Activated T-cell treated with anti-CD3 and anti-CD28 coated beads for 4 hours (primary cell): ENCODE measurements around the gene PIK3CA.
"Not testable (repeated sequence)": the region's sequence is repeated elsewhere in the genome, so short reads cannot be mapped to it uniquely, and the experiment has no call there.

ENCODE experiments used
- DNase-seq: peaks from one replicate; pipeline ENCODE4 v3.0.0-alpha.2; 2020

Gene PIK3CA

GRCh38 chr3:179265875-179266274 lies 117.7 kb downstream of the PIK3CA start:
- no peak for DNase-seq

DNA sequence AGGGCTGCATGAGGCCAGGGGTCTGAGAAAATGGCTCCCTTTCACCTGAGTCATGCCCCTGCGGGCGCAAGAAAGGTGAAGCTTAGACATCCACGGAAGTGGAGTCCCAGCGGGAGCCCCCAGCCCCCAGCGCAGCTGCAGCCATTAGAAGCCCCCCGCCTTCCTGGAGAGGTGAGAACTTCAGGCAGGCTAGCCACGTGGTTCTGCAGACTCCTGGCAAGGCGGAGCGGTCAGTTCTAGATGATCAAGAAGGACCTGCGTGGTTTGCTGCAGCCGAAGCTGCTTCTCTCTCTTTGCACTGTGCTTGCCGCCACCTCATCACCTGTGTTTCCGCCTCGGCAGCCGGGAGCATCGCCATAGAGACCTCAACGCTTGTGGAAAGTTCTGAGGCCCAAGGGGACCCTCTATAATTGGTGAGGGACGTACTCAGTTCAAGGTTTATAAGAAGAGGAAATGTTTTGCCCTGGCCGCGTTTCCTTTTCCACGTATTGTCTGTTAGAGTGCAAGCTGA lies 118.6 kb downstream of the PIK3CA start:
- no peak for DNase-seq

GRCh38 chr3:179268400-179269051 lies 120.4 kb downstream of the PIK3CA start:
- no peak for DNase-seq

DNA sequence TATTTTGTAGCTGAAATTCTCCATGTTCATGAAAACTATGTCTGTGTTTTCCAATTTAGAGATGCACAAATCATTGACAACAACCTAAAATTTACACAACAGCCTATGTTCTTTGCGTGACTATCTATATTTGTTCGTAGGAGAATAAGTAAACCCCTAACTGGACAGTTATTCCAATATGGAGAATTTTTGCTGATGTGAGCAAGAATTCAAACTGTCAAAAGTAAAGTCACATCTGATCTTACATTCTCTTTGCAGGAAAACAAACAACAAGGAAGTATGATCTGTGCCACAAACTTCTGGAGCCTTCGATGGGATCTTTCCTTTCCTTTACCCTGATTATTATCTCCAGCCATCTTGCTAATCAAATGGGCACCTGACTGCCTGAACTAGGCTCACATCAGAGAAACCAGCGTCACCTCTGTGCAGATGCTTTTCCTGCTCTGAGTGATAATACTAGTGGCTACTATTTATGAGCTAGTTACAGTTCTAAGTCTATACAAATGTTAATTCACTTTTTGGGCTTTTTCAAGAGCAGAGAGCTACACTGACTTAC lies 121.1 kb downstream of the PIK3CA start:
- no peak for DNase-seq

GRCh38 chr3:179272385-179272784 lies 124.2 kb downstream of the PIK3CA start:
- no peak for DNase-seq

GRCh38 chr3:179274434-179274833 lies 126.3 kb downstream of the PIK3CA start:
- DNase-seq: not testable (repeated sequence)

DNA sequence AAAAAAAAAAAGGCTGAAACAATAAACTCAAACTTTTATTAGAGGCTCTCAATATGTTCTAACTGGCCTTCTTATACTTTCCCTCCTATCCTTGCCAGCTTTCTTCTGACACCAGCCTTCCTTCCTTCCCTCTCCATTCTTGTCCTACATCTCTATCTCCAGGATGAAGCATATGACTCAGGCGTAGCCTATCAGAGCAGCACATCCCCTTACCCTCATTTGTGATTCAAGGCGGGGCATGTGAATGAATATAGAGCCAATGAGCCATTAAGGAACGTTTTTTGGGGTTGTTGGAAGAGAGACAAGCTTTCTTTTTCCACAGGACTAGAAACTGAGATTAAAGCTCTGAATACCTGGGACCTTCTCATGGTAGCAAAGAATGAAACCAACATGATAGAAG lies 127.8 kb downstream of the PIK3CA start:
- DNase-seq: no peak

DNA sequence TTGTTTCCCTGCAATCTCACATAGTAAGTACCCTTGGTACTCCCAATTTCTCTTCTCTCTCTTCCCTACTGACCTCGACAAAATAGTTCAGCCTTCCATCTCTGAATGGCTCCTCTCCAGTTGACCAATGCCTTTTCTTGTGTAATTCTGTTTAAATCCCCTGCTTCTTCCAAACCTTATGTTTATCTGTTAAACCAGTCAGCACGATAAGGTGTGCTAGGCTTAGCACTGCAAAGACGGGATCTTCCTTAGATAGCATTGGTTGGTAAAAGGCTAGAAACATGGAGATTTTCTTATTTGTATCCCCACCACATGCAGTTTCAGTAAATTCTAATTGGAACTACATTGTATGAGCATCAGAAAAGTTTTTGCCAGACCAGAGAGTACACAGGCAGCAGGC lies 128.6 kb downstream of the PIK3CA start:
- DNase-seq: no peak

- no peak for DNase-seq
Measured at GRCh38 chr3:179278151-179278550, 130.0 kb downstream of the PIK3CA start.

DNA sequence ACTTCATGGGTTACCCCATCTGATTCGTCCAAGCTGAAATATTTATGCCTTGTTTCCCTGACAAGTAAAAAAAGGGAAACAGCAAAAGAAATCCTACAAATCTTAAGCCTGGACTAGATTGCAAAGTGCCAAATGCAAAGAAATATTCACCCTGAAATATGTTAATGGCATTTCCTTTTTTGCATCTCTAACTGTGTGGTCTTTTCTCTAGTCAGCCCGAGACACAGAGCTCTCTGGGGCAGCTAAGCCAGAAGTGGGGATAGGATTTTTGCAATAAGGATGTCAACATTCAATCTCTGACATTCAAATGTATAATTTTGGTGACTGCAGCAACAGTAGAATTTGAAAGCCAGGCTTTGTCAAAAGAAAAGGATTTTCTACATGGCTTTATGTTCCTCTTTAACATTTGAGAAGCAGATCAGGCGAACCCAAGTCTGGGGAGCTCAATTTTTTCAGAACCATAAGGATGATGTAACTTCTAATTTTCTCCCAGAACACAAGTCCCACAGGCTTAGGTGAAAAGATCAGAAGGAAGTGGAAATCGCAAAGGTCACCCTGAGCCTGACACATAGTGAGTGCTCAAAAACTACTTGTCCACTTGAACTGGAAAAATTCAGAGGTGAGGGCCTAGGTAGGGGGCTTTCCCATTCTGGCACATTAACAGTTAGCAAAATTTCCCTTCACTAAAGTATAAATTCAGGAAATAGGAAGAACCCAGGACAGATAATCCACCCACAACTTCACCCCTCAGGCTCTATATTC lies 131.0 kb downstream of the PIK3CA start:
- no peak for DNase-seq

DNA sequence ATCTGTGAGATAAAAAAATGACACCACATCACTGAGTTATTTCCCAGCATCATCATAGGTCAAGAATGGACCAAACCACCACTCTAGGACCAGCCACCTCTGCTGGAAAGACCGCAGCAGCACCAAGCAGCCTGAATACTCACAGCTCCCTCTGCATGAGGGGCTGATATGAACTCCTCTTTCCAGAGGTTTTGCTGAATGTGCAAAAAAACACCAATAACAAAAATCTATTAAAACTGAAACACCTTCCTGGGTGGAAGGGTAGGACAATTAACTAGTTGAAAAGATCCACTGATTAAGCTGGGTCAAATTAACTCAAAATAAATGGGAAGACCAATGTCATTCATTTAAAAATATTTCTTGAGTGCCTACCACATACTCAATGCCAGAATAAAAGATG lies 131.7 kb downstream of the PIK3CA start:
- DNase-seq: no peak

GRCh38 chr3:179281825-179282224 lies 133.7 kb downstream of the PIK3CA start:
- no peak for DNase-seq

DNA sequence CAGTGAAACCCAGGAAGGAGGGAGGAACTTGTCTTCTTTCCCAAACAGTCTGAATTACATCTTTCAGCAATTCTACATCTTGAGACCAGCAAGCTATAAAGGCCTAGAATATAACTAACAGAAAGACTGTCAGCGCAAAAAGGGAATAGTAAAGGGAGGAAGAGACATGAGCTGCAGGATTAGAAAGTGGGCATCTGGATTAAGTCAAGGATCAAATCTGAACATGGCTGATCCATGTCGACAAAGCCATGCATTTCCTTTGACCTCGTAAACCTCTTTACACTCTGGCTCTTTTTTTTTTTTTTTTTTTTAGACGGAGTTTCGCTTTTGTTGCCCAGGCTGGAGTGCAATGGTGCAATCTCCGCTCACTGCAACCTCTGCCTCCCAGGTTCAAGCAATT lies 138.2 kb downstream of the PIK3CA start:
- no peak for DNase-seq

DNA sequence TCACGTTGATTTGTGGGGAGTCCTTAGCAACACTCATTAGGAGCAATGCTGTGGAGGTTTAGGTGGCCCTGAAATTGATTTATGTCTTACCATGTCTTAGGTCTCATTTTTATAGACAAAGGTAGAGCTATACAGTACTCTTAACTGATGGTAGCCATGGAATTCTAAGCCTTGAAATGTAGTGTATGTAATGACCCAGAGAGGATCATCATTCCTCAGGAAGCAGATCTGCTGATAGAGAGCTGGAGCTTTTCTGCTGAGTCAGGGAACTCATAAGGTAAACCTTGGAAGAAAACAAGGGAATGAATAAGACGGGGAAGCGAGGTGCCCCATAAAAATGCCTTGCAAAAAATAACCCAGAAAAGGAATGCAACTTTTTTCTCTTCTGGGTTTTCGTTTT lies 140.7 kb downstream of the PIK3CA start:
- DNase-seq: no peak

DNA sequence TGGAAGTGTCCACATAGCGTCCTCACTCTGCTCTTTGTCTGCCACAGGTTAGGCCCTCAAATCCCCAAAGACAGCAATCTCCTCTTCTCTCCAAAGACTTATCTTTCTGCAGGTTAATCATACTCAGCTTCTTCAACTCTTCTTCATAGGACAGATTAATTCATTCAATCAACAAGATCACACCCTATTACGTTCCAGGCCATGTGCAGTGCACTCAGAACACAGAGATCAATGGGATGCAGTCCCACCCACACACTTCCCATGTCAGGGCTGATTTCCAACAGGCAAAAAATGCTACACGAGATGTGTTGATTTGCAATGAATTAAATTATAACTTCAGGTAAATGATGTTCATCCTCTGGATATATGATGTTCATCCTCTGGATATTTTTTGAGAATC lies 141.1 kb downstream of the PIK3CA start:
- no peak for DNase-seq
